ENCODE measurements around the gene FHIT.

DNA sequence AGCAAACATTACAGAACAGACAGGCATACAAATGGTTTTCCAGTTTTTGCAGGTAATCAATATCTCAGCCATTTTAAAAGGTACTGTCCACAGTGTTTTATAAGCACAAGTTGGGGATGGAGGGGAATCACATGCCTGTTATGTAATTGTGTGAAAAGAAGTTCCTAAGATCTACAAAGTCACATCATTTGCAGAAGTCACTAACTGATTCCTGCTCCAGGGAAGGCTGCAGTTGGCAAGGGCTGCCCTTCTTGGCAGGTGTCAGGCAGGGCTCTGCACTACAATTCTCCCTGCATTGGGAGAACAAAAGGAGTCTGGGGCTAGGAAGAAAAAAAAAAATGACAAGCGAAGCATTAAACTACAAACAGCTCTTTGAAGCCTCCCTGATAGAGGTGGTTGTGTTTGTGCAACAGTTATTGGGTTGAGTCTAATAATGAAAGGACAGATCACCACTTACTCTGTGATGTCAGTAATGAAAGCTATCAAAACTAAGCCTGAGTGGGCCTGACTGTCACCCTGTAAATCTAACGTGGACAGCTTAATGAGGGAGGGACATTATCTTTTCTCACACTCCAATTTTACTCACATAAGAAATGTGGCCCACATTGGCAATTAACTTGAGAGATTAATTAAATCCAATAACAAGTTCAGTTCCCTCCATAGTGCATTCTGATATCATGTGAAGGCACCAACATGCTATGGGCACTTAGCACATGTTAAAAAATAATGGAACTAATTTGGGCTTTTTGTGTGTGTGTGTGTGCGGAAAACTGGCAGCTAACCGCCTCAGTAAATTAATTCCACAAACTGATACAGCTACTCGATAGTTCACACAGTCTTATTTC is 242.9 kb downstream of the FHIT start:
- TF ChIP-seq, protein P1, sequence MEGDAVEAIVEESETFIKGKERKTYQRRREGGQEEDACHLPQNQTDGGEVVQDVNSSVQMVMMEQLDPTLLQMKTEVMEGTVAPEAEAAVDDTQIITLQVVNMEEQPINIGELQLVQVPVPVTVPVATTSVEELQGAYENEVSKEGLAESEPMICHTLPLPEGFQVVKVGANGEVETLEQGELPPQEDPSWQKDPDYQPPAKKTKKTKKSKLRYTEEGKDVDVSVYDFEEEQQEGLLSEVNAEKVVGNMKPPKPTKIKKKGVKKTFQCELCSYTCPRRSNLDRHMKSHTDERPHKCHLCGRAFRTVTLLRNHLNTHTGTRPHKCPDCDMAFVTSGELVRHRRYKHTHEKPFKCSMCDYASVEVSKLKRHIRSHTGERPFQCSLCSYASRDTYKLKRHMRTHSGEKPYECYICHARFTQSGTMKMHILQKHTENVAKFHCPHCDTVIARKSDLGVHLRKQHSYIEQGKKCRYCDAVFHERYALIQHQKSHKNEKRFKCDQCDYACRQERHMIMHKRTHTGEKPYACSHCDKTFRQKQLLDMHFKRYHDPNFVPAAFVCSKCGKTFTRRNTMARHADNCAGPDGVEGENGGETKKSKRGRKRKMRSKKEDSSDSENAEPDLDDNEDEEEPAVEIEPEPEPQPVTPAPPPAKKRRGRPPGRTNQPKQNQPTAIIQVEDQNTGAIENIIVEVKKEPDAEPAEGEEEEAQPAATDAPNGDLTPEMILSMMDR (IDR thresholded peaks at IDR 0.05), result no peak
- no peak for TF ChIP-seq POLR2A (IDR thresholded peaks at IDR 0.05)
